Measurements from ENCODE around the gene DCUN1D3.

DNA sequence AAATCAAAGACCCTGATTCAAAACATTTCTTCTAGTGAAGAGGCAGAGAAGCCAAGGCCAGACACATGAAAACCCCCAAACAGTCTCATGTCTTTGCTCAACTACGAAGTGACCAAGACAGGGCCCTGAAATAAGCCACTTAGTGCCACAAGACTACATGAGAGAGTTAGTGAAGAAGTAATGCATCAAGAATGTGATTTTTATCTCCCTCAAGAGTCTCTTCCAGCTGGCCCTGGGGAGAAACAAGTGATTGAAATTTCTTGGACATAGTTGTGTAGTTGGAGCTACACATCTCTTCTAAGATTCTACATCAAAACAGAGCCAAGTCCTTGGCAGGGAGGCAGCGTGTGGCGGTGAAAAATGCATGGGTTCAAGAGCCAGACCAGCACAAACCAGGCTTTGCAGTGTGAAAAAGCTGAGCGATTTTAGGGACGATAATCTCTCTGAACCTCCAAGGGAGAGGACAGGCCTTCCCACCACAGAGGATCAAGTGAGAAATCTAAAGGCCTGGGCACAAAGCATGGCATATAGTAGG is 31.0 kb upstream of the DCUN1D3 start:
- TF ChIP-seq, protein P1, sequence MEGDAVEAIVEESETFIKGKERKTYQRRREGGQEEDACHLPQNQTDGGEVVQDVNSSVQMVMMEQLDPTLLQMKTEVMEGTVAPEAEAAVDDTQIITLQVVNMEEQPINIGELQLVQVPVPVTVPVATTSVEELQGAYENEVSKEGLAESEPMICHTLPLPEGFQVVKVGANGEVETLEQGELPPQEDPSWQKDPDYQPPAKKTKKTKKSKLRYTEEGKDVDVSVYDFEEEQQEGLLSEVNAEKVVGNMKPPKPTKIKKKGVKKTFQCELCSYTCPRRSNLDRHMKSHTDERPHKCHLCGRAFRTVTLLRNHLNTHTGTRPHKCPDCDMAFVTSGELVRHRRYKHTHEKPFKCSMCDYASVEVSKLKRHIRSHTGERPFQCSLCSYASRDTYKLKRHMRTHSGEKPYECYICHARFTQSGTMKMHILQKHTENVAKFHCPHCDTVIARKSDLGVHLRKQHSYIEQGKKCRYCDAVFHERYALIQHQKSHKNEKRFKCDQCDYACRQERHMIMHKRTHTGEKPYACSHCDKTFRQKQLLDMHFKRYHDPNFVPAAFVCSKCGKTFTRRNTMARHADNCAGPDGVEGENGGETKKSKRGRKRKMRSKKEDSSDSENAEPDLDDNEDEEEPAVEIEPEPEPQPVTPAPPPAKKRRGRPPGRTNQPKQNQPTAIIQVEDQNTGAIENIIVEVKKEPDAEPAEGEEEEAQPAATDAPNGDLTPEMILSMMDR (IDR thresholded peaks at IDR 0.05; ENCODE audit: insufficient read depth, low read length, poor library complexity, severe bottlenecking): no peak
- no peak for TF ChIP-seq EZH2phosphoT487 (conservative IDR thresholded peaks at IDR 0.05; ENCODE audit: low read length)

Measured in SU-DHL-6 (cell line).